ENCODE data around the gene TAOK3.

GRCh38 chr12:118107011-118107410, 265.7 kb downstream of the TAOK3 start:
- TF ChIP-seq JUN (IDR thresholded peaks at IDR 0.05; ENCODE audit: borderline replicate concordance, insufficient read depth, insufficient read length, low read depth) (no peak), CTCF (IDR thresholded peaks at IDR 0.05; ENCODE audit: extremely low read depth in 1 of 2, insufficient read depth in 1 of 2, low read depth in 1 of 2, low read length in 2 of 2) (no peak)

Measured in endothelial cell of umbilical vein (primary cell).